Activated gamma-delta T cell treated with Interleukin-2 at 50 U/mL for 16 hours (primary cell): ENCODE results near the gene RNF112.

Experiments used
- DNase-seq: peaks from one replicate; pipeline ENCODE4 v3.0.0-alpha.2; 2020

Gene RNF112

GRCh38 chr17:19410875-19411620 lies at the start of gene RNF112:
TSS of gene RNF112 (plus strand) at chr17:19411232. CDS start at chr17:19411409, 177 bp downstream.
- no peak for DNase-seq

GRCh38 chr17:19361326-19361725 lies 49.7 kb upstream of the RNF112 start:
- no peak for DNase-seq

GRCh38 chr17:19361944-19362276 lies 49.1 kb upstream of the RNF112 start:
- DNase-seq, result no peak

- DNase-seq, result peak; percentile 92
These were observed 48.5 kb upstream of the RNF112 start, which contains the start of gene B9D1 for GRCh38 chr17:19362277-19363113. TSS of gene B9D1 (minus strand) at chr17:19362723. CDS start at chr17:19362569, 154 bp downstream.

- no peak for DNase-seq
These were observed 48.0 kb upstream of the RNF112 start for GRCh38 chr17:19363114-19363438.

- DNase-seq, result no peak
These were observed 47.5 kb upstream of the RNF112 start for GRCh38 chr17:19363460-19364035.

- DNase-seq, result no peak
These were observed 46.1 kb upstream of the RNF112 start for GRCh38 chr17:19364699-19365498.

GRCh38 chr17:19365499-19365817 lies 45.6 kb upstream of the RNF112 start:
- no peak for DNase-seq

GRCh38 chr17:19365833-19366636 lies 45.0 kb upstream of the RNF112 start:
- no peak for DNase-seq

GRCh38 chr17:19366637-19366972 lies 44.4 kb upstream of the RNF112 start:
- DNase-seq, result no peak

GRCh38 chr17:19368229-19368628 lies 42.8 kb upstream of the RNF112 start:
- no peak for DNase-seq

- no peak for DNase-seq
These were observed 41.8 kb upstream of the RNF112 start for GRCh38 chr17:19369107-19369778.

- no peak for DNase-seq
These were observed 41.1 kb upstream of the RNF112 start for GRCh38 chr17:19369846-19370492.

GRCh38 chr17:19370493-19370960 lies 40.5 kb upstream of the RNF112 start:
- DNase-seq, result no peak

GRCh38 chr17:19371259-19372010 lies 39.6 kb upstream of the RNF112 start:
- no peak for DNase-seq

- DNase-seq, result no peak
These were observed 39.0 kb upstream of the RNF112 start for GRCh38 chr17:19372011-19372370.

- no peak for DNase-seq
These were observed 38.6 kb upstream of the RNF112 start for GRCh38 chr17:19372439-19372838.

- no peak for DNase-seq
These were observed 38.0 kb upstream of the RNF112 start for GRCh38 chr17:19372866-19373504.

GRCh38 chr17:19374136-19374535 lies 36.9 kb upstream of the RNF112 start:
- DNase-seq, result no peak

- no peak for DNase-seq
These were observed 35.3 kb upstream of the RNF112 start for GRCh38 chr17:19375732-19376131.
